Right lobe of liver (tissue), 4 donors: ENCODE results near the gene RAN.

Experiments
- POLR2A ChIP-seq: fragments of 450-650 bp; IDR thresholded peaks from one replicate; pipeline ENCODE4 v1.6.1; 2017; ENCODE audit warnings: antibody characterized with exemption, mild to moderate bottlenecking
- TF ChIP-seq, protein P1 (sequence below), 4 donors: fragments of 200-600 bp in 3 of 4; fragments of 450-650 bp in 1 of 4; IDR thresholded peaks; one replicate each; pipeline versions ENCODE4 v1.5.1 to v1.8.0; 2016 to 2022; ENCODE audit warnings: antibody characterized with exemption in 4 of 4, mild to moderate bottlenecking in 2 of 4
- donor health status: DM: no; HTN: no; CAD: no.
- donor health status: DM: no; HTN: no; CAD: no.
- donor health status: DM: no; HTN: yes; CAD: no.

DNA sequence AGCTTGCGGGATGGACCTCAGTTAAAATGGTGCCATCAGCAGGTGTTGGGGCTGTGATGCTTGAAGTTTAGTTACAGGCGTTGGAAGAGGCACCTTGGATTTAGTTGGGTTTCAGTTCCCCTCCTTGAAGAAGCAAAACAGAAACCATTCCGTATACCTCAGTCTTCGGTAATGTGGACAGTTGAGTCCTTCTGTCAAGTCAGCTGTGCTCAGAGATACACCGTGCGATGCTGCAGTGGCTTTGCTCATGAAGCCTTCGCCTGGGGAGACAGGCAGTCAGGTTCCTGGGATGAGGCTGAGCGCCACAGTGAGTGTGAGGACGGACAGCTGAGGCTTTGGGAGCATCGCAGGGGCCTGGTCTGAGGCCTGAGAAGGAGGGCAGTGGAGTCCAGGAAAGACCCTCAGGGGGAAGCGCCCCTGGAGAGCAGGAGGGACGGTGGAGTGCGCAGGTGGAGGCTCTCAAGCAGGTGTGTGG lies 7.4 kb downstream of the RAN start:
- TF ChIP-seq, protein P1, sequence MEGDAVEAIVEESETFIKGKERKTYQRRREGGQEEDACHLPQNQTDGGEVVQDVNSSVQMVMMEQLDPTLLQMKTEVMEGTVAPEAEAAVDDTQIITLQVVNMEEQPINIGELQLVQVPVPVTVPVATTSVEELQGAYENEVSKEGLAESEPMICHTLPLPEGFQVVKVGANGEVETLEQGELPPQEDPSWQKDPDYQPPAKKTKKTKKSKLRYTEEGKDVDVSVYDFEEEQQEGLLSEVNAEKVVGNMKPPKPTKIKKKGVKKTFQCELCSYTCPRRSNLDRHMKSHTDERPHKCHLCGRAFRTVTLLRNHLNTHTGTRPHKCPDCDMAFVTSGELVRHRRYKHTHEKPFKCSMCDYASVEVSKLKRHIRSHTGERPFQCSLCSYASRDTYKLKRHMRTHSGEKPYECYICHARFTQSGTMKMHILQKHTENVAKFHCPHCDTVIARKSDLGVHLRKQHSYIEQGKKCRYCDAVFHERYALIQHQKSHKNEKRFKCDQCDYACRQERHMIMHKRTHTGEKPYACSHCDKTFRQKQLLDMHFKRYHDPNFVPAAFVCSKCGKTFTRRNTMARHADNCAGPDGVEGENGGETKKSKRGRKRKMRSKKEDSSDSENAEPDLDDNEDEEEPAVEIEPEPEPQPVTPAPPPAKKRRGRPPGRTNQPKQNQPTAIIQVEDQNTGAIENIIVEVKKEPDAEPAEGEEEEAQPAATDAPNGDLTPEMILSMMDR (IDR thresholded peaks at IDR 0.05) = no peak
- TF ChIP-seq POLR2A = no peak
